Measurements from ENCODE around the gene HPCAL1.

HPCAL1 gene

DNA sequence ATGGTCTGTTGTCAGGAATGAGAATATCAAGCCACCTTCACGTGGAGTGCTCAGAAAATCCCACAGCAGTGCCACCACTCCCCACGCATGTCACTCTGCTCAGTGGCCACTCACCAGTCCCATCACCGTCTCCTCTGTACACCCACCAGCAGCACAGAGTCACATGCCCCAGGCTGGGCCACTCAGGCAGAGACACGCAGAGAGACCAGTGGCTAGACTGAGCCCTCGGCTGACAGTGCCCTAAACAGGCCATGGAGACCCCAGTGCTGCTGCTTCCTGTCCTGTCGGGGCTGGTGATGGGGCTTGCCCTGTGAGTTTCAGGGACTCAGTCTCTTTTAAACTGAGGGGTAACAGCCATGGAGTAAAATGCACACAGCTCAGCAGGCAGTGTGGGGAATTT is 119.5 kb downstream of the HPCAL1 start:
- TF ChIP-seq EP300 (IDR thresholded peaks at IDR 0.05; ENCODE audit: borderline replicate concordance) (no peak), CREB1 (IDR thresholded peaks at IDR 0.05; ENCODE audit: low read depth) (no peak), YY1 (IDR thresholded peaks at IDR 0.05; ENCODE audit: low read depth) (no peak), TCF12 (IDR thresholded peaks at IDR 0.05; ENCODE audit: low read depth) (no peak), ZBTB7A (IDR thresholded peaks at IDR 0.05; ENCODE audit: low read depth) (no peak), TAF1 (IDR thresholded peaks at IDR 0.05; ENCODE audit: low read depth) (no peak), FOXM1 (IDR thresholded peaks at IDR 0.05; ENCODE audit: borderline replicate concordance, low read depth) (no peak), CEBPB (IDR thresholded peaks at IDR 0.05) (no peak), TEAD4 (IDR thresholded peaks at IDR 0.05) (no peak), EGR1 (IDR thresholded peaks at IDR 0.05) (no peak), NFIC (IDR thresholded peaks at IDR 0.05) (no peak), RAD21 (IDR thresholded peaks at IDR 0.05; ENCODE audit: low read depth) (no peak)
- TF ChIP-seq, protein P1, sequence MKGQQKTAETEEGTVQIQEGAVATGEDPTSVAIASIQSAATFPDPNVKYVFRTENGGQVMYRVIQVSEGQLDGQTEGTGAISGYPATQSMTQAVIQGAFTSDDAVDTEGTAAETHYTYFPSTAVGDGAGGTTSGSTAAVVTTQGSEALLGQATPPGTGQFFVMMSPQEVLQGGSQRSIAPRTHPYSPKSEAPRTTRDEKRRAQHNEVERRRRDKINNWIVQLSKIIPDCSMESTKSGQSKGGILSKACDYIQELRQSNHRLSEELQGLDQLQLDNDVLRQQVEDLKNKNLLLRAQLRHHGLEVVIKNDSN (IDR thresholded peaks at IDR 0.05), result no peak
- TF ChIP-seq, protein P2, sequence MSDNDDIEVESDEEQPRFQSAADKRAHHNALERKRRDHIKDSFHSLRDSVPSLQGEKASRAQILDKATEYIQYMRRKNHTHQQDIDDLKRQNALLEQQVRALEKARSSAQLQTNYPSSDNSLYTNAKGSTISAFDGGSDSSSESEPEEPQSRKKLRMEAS (IDR thresholded peaks at IDR 0.05), result no peak

DNA sequence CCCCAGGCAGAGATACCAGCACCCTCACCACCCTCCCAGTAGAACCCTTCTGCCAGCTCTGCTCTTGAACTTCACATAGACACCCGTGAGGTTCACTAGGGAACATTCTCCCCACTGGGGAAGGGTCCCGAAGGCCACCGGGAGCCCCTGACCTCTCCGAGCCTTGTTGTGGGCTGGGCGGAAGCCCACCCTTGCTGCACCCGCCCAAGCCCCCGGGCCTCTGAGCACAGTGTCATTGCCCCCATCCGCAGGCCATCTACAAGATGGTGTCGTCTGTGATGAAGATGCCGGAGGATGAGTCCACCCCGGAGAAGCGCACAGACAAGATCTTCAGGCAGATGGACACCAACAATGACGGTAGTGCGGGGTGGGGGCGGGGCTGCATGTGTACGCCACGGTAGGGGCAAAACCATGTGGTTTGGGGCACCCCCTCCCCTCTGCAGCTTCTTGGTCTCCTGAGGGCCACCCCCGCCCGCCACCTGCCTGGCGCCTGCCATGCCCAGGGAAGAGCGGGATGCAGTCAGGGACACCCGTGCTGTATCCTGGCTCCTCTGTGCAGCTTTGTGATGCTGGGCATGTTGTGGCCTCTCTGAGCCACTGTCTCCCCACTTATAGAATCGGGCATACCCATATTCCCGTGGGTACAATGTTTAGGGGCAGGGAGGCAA is 120.2 kb downstream of the HPCAL1 start:
- TF ChIP-seq RAD21 (IDR thresholded peaks at IDR 0.05; ENCODE audit: low read depth), result no peak
- no peak for TF ChIP-seq YY1 (IDR thresholded peaks at IDR 0.05; ENCODE audit: low read depth)
- TF ChIP-seq, protein P1 (IDR thresholded peaks at IDR 0.05), result no peak
- no peak for TF ChIP-seq TCF12 (IDR thresholded peaks at IDR 0.05; ENCODE audit: low read depth)
- TF ChIP-seq TAF1 (IDR thresholded peaks at IDR 0.05; ENCODE audit: low read depth), result no peak
- TF ChIP-seq CEBPB (IDR thresholded peaks at IDR 0.05), result no peak
- TF ChIP-seq TEAD4 (IDR thresholded peaks at IDR 0.05), result no peak
- no peak for TF ChIP-seq EP300 (IDR thresholded peaks at IDR 0.05; ENCODE audit: borderline replicate concordance)
- TF ChIP-seq EGR1 (IDR thresholded peaks at IDR 0.05), result no peak
- TF ChIP-seq, protein P3, sequence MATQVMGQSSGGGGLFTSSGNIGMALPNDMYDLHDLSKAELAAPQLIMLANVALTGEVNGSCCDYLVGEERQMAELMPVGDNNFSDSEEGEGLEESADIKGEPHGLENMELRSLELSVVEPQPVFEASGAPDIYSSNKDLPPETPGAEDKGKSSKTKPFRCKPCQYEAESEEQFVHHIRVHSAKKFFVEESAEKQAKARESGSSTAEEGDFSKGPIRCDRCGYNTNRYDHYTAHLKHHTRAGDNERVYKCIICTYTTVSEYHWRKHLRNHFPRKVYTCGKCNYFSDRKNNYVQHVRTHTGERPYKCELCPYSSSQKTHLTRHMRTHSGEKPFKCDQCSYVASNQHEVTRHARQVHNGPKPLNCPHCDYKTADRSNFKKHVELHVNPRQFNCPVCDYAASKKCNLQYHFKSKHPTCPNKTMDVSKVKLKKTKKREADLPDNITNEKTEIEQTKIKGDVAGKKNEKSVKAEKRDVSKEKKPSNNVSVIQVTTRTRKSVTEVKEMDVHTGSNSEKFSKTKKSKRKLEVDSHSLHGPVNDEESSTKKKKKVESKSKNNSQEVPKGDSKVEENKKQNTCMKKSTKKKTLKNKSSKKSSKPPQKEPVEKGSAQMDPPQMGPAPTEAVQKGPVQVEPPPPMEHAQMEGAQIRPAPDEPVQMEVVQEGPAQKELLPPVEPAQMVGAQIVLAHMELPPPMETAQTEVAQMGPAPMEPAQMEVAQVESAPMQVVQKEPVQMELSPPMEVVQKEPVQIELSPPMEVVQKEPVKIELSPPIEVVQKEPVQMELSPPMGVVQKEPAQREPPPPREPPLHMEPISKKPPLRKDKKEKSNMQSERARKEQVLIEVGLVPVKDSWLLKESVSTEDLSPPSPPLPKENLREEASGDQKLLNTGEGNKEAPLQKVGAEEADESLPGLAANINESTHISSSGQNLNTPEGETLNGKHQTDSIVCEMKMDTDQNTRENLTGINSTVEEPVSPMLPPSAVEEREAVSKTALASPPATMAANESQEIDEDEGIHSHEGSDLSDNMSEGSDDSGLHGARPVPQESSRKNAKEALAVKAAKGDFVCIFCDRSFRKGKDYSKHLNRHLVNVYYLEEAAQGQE (IDR thresholded peaks at IDR 0.05; ENCODE audit: low read depth), result no peak
- TF ChIP-seq, protein P2 (IDR thresholded peaks at IDR 0.05), result no peak
- no peak for TF ChIP-seq ZBTB7A (IDR thresholded peaks at IDR 0.05; ENCODE audit: low read depth)
- TF ChIP-seq NFIC (IDR thresholded peaks at IDR 0.05), result no peak

DNA sequence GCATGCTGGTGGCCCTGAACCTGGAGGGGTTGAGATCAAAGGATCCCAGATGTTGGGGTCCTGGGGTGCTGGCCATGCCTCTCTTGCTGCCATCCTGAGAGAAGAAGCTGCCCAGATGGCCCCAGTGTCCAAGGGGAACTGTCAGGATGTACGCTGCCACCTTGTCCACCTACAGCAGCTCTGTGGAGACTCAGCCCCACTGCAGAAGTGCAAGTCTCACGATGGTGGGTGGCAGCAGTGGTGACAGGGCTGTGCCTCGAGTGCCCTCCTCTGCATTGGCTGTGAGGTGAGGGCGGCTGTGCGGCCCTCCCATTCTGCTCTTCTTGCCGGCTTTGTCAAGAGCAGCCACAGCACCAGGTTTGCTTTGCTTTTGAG is 120.7 kb downstream of the HPCAL1 start:
- TF ChIP-seq CEBPB (IDR thresholded peaks at IDR 0.05), result no peak
- TF ChIP-seq CREB1 (IDR thresholded peaks at IDR 0.05; ENCODE audit: low read depth), result no peak
- TF ChIP-seq, protein P3 (IDR thresholded peaks at IDR 0.05; ENCODE audit: low read depth), result no peak
- TF ChIP-seq TEAD4 (IDR thresholded peaks at IDR 0.05), result no peak

DNA sequence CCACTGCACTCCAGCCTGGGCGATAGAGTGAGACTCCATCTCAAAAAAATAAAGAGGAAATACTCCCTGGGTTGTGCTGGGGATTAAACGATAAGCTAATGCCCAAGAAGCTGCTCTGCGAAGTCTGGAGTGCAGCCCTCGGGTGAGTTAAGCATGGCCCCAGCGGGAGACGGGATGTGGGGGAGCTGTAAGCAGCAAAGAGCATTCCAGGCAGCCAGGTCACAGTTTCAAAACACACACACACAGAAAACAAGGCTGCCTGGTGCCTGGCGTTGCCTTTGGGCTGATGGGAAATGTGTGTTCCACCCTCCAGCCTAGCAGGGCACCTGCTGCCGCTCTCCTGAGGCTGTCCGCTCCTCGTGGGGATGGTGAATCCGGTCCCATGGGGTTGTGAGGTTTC is 121.3 kb downstream of the HPCAL1 start:
- no peak for TF ChIP-seq EP300 (IDR thresholded peaks at IDR 0.05; ENCODE audit: borderline replicate concordance)
- TF ChIP-seq, protein P3 (IDR thresholded peaks at IDR 0.05; ENCODE audit: low read depth), result no peak
- no peak for TF ChIP-seq TEAD4 (IDR thresholded peaks at IDR 0.05)
- TF ChIP-seq, protein P2 (IDR thresholded peaks at IDR 0.05), result no peak
- TF ChIP-seq, protein P1 (IDR thresholded peaks at IDR 0.05), result no peak
